Measurements from ENCODE around the gene TLE7. TPM values are rescaled to one million over a fixed set of nuclear protein-coding genes. Genes with fewer than 3 reads are reported as not detected.

TLE7 gene
- total RNA-seq, 1 donor from 2014 or later: not detected

DNA sequence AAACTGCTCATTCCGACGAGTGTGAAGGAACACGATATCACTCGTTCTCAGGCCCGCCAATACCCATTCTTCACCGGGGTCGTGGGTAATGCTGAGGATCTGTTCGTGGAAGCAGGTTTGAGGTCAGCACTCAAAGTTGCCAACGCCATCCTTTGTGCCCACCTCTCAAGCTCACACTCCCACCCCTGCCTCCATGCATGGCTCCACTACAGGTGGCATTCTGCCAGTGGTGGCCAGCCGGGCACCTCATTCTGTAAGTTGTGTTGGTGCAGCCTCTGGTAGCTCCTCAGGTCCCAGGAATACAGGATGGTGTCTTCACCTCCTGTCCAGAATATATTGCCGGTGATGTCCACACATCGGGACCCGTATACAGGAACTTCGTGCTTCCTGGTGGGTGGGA is 10.7 kb downstream of the TLE7 start:
- Mint-ChIP-seq H3K9me3 (ENCODE audit: unreplicated experiment) (no peaks in the 10 kb centered on the region), H3K4me1 (ENCODE audit: unreplicated experiment) (peaks cover 7% of the 10 kb centered on the region), H3K4me3 (ENCODE audit: unreplicated experiment) (no peak overlapping the region), H3K27me3 (ENCODE audit: unreplicated experiment) (peaks cover 8% of the 10 kb centered on the region), H3K36me3 (ENCODE audit: low read depth, unreplicated experiment) (peaks cover 5% of the 10 kb centered on the region), H3K27ac (ENCODE audit: unreplicated experiment) (no peak overlapping the region)
- no peak for DNase-seq (ENCODE audit: low spot score)
- TF ChIP-seq, protein P1, sequence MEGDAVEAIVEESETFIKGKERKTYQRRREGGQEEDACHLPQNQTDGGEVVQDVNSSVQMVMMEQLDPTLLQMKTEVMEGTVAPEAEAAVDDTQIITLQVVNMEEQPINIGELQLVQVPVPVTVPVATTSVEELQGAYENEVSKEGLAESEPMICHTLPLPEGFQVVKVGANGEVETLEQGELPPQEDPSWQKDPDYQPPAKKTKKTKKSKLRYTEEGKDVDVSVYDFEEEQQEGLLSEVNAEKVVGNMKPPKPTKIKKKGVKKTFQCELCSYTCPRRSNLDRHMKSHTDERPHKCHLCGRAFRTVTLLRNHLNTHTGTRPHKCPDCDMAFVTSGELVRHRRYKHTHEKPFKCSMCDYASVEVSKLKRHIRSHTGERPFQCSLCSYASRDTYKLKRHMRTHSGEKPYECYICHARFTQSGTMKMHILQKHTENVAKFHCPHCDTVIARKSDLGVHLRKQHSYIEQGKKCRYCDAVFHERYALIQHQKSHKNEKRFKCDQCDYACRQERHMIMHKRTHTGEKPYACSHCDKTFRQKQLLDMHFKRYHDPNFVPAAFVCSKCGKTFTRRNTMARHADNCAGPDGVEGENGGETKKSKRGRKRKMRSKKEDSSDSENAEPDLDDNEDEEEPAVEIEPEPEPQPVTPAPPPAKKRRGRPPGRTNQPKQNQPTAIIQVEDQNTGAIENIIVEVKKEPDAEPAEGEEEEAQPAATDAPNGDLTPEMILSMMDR (IDR thresholded peaks at IDR 0.05; ENCODE audit: unreplicated experiment): no peak

DNA sequence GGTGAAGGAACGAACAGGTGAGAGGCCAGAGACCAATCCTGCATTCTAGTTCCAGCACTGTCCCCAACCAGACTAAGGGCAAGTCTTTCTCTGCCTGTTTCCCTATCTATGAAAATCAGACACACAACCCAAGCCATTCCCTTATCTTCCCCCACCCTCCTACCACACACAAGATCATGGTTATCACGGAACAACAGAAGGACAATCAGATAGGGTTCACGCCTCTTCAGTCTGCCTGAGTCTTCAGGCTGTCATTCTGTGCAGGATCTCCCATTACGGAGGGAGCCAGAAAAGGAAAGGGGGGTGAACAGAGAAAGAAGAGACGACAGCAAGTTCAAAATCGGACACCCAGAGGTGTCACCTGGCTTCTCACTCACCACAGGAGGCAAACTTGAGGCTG is 11.1 kb downstream of the TLE7 start:
- Mint-ChIP-seq H3K4me1 (ENCODE audit: unreplicated experiment) (peaks cover 7% of the 10 kb centered on the region), H3K9me3 (ENCODE audit: unreplicated experiment) (no peaks in the 10 kb centered on the region), H3K27me3 (ENCODE audit: unreplicated experiment) (peaks cover 9% of the 10 kb centered on the region), H3K4me3 (ENCODE audit: unreplicated experiment) (no peak overlapping the region), H3K36me3 (ENCODE audit: low read depth, unreplicated experiment) (peaks cover 5% of the 10 kb centered on the region), H3K27ac (ENCODE audit: unreplicated experiment) (no peak overlapping the region)
- TF ChIP-seq, protein P1 (IDR thresholded peaks at IDR 0.05; ENCODE audit: unreplicated experiment): no peak
- no peak for DNase-seq (ENCODE audit: low spot score)

DNA sequence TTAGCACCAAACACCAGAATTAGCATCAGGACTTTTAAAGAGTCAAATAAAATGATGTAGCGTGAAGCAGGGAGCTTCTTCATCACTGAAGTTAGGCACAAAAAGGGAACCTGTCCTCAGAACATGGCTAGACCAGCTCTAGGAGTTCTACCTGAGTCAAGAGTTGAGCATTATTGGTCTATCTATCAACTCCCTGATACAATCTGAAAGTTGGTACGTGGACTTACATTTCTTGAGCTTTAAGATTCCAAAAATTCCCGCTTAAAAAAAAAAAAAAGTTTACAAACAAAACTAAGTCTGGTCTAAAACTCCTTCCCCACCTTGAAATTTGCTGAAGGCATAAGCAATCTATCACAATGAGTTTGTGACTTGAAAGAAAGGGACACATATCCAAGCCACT is 12.3 kb downstream of the TLE7 start:
- DNase-seq (ENCODE audit: low spot score): no peak
- TF ChIP-seq, protein P1 (IDR thresholded peaks at IDR 0.05; ENCODE audit: unreplicated experiment): no peak
- Mint-ChIP-seq H3K9me3 (ENCODE audit: unreplicated experiment) (no peaks in the 10 kb centered on the region), H3K27me3 (ENCODE audit: unreplicated experiment) (peaks cover 14% of the 10 kb centered on the region), H3K4me1 (ENCODE audit: unreplicated experiment) (peaks cover 7% of the 10 kb centered on the region), H3K36me3 (ENCODE audit: low read depth, unreplicated experiment) (peaks cover 5% of the 10 kb centered on the region), H3K27ac (ENCODE audit: unreplicated experiment) (no peak overlapping the region), H3K4me3 (ENCODE audit: unreplicated experiment) (no peak overlapping the region)

DNA sequence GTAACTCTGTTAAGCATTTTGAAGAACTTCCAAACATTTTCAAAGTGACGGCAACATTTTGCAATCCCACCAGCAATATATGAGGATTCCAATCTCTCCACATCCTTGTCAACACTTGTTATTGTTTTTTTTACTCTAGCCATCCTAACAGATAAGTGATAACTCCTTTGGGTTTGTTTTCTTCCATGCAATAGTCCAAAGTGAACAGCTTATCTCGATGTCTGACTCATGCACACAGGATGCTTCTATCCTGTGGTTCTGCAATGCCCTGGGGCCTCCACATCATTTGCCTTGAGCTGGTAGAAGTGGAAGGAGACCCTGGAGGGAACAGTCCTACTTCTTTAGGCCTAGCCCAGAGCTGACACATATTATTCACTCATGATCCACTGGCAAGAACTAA is 13.0 kb downstream of the TLE7 start:
- DNase-seq (ENCODE audit: low spot score): no peak
- no peak overlapping the region for H3K4me3 Mint-ChIP-seq (ENCODE audit: unreplicated experiment)
- TF ChIP-seq, protein P1 (IDR thresholded peaks at IDR 0.05; ENCODE audit: unreplicated experiment): no peak
- H3K27me3 Mint-ChIP-seq (ENCODE audit: unreplicated experiment): peaks cover 14% of the 10 kb centered on the region
- peaks cover 9% of the 10 kb centered on the region for H3K36me3 Mint-ChIP-seq (ENCODE audit: low read depth, unreplicated experiment)
- H3K4me1 Mint-ChIP-seq (ENCODE audit: unreplicated experiment): peaks cover 7% of the 10 kb centered on the region
- no peak overlapping the region for H3K27ac Mint-ChIP-seq (ENCODE audit: unreplicated experiment)
- no peaks in the 10 kb centered on the region for H3K9me3 Mint-ChIP-seq (ENCODE audit: unreplicated experiment)

DNA sequence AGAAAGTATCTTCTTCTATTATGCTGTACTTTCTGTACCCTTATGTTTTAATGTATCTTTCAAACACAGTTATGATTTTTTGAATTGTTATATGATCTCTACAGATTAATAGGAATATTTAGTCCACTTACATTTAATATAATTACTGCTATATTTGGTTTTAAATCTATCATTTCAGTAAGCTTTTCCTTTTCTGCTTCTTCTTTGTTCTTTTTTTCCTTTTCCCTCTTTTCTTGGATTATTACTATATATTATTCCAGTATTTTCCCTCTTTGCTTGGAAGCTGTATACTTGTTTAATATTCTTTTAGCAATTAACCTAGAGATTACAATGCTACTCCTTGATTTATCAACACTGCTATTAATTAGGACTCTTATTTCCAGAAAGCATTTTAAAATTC is 13.5 kb downstream of the TLE7 start:
- Mint-ChIP-seq H3K4me3 (ENCODE audit: unreplicated experiment) (no peak overlapping the region), H3K36me3 (ENCODE audit: low read depth, unreplicated experiment) (peaks cover 9% of the 10 kb centered on the region), H3K27ac (ENCODE audit: unreplicated experiment) (no peak overlapping the region), H3K4me1 (ENCODE audit: unreplicated experiment) (peaks cover 7% of the 10 kb centered on the region), H3K9me3 (ENCODE audit: unreplicated experiment) (no peaks in the 10 kb centered on the region), H3K27me3 (ENCODE audit: unreplicated experiment) (peaks cover 14% of the 10 kb centered on the region)
- TF ChIP-seq, protein P1 (IDR thresholded peaks at IDR 0.05; ENCODE audit: unreplicated experiment): no peak
- DNase-seq (ENCODE audit: low spot score): no peak
